Daoy (cell line): ENCODE results near the gene DNAAF8. TPM values are rescaled to one million over a fixed set of nuclear protein-coding genes. Genes with fewer than 3 reads are reported as not detected.

Experiments
- DNase-seq: peaks from one replicate; pipeline ENCODE4 v3.0.0-alpha.2; 2015; ENCODE audit warnings: low read depth
- total RNA-seq: library from RNA; depleted of rRNA; stranded (reverse); fragments of >200 nt; shearing (Covaris generic); gene quantifications from 2 replicates; pipeline ENCODE4 v1.2.3, GENCODE V29; 2014

The DNAAF8 gene
- total RNA-seq, 1 experiment from 2014 or later, result 0.74 TPM

GRCh38 chr16:4695473-4696171 is 38.7 kb upstream of the DNAAF8 start:
- DNase-seq, result no peak

- DNase-seq, result no peak
Observed at GRCh38 chr16:4696172-4696904, 38.0 kb upstream of the DNAAF8 start.

- DNase-seq, result no peak
Observed at GRCh38 chr16:4696905-4697847, 37.2 kb upstream of the DNAAF8 start.

GRCh38 chr16:4697848-4698291 is 36.5 kb upstream of the DNAAF8 start:
- no peak for DNase-seq

- DNase-seq, result no peak
Observed at GRCh38 chr16:4698321-4699045, 35.9 kb upstream of the DNAAF8 start.

GRCh38 chr16:4699046-4699556 is 35.2 kb upstream of the DNAAF8 start:
- no peak for DNase-seq

GRCh38 chr16:4700380-4700996 is 33.8 kb upstream of the DNAAF8 start:
- DNase-seq, result no peak

GRCh38 chr16:4700997-4701743 is 33.2 kb upstream of the DNAAF8 start:
- no peak for DNase-seq

GRCh38 chr16:4701791-4702465 is 32.4 kb upstream of the DNAAF8 start:
- no peak for DNase-seq

- DNase-seq, result no peak
Observed at GRCh38 chr16:4702466-4702808, 31.9 kb upstream of the DNAAF8 start.

GRCh38 chr16:4703906-4704305 is 30.4 kb upstream of the DNAAF8 start:
- no peak for DNase-seq

- no peak for DNase-seq
Observed at GRCh38 chr16:4704491-4704890, 29.8 kb upstream of the DNAAF8 start.

- DNase-seq, result no peak
Observed at GRCh38 chr16:4704913-4705312, 29.4 kb upstream of the DNAAF8 start.

GRCh38 chr16:4706871-4707270 is 27.5 kb upstream of the DNAAF8 start:
- DNase-seq, result no peak

GRCh38 chr16:4709481-4709880 is 24.9 kb upstream of the DNAAF8 start:
- no peak for DNase-seq

- no peak for DNase-seq
Observed at GRCh38 chr16:4713663-4714501, 20.5 kb upstream of the DNAAF8 start.

GRCh38 chr16:4714996-4715395 is 19.3 kb upstream of the DNAAF8 start:
- no peak for DNase-seq

GRCh38 chr16:4718466-4718865 is 15.9 kb upstream of the DNAAF8 start:
- DNase-seq, result no peak
